SU-DHL-6 (cell line): ENCODE results near the gene DENND5B.

Experiments used
- H2AFZ ChIP-seq: fragments of 200-600 bp; sonication (generic); 2 replicates; pipeline ENCODE4 v1.6.1; 2014; ENCODE audit warnings: low read depth, mild to moderate bottlenecking, moderate library complexity, mixed read lengths, antibody characterized with exemption, low read length; ENCODE audit not compliant: severe bottlenecking
- H3F3A ChIP-seq: fragments of 200-600 bp; shearing (Covaris generic); 2 replicates; pipeline ENCODE4 v1.6.0; 2016; ENCODE audit warnings: antibody characterized with exemption, mild to moderate bottlenecking; ENCODE audit not compliant: insufficient read depth
- H3K27ac ChIP-seq: fragments of 200-600 bp; sonication (generic); 2 replicates; pipeline ENCODE4 v1.5.1; 2016; ENCODE audit warnings: low read depth, mild to moderate bottlenecking, low read length, moderate library complexity, mixed read lengths
- H3K27me3 ChIP-seq: fragments of 200-600 bp; sonication (generic), shearing (Covaris generic); 2 replicates; pipeline ENCODE4 v1.6.0; 2014; ENCODE audit warnings: mild to moderate bottlenecking, low read length
- H3K36me3 ChIP-seq: fragments of 200-600 bp; sonication (generic); 2 replicates; pipeline ENCODE4 v1.6.1; 2014; ENCODE audit warnings: mild to moderate bottlenecking, low read length, mixed read lengths
- H3K4me2 ChIP-seq: fragments of 300-600, 200-600 bp; shearing (Covaris generic), sonication (generic); 2 replicates; pipeline ENCODE4 v1.6.0; 2014; ENCODE audit warnings: low read length, low read depth, mild to moderate bottlenecking; ENCODE audit not compliant: poor library complexity, severe bottlenecking
- H3K4me3 ChIP-seq: fragments of 200-600 bp; sonication (generic); 2 replicates; pipeline ENCODE4 v1.5.1; 2014; ENCODE audit warnings: antibody characterized with exemption, low read length, mild to moderate bottlenecking, mixed read lengths; ENCODE audit not compliant: insufficient read depth, poor library complexity, severe bottlenecking
- H3K79me2 ChIP-seq: fragments of 200-600 bp; sonication (generic); 2 replicates; pipeline ENCODE4 v1.6.1; 2014; ENCODE audit warnings: mild to moderate bottlenecking, low read length, moderate library complexity; ENCODE audit not compliant: insufficient read depth
- H3K9ac ChIP-seq: fragments of 200-600 bp; sonication (generic); 2 replicates; pipeline ENCODE4 v1.7.0; 2014; ENCODE audit warnings: mild to moderate bottlenecking, low read length
- H3K9me2 ChIP-seq: fragments of 200-600 bp; sonication (generic); replicated peaks from 2 replicates; pipeline ENCODE4 v1.6.1; 2014; ENCODE audit warnings: low read length; ENCODE audit not compliant: insufficient read depth
- H3K9me3 ChIP-seq: fragments of 200-600 bp; sonication (generic); 2 replicates; pipeline ENCODE4 v1.6.1; 2014; ENCODE audit warnings: low read length, mixed read lengths; ENCODE audit not compliant: insufficient read depth
- H4K20me1 ChIP-seq: fragments of 200-600 bp; sonication (generic); 2 replicates; pipeline ENCODE4 v1.6.1; 2014; ENCODE audit warnings: low read depth, mild to moderate bottlenecking, antibody characterized with exemption, low read length, moderate library complexity, mixed read lengths
- CTCF ChIP-seq: fragments of 200-600 bp; sonication (generic); IDR thresholded peaks from one replicate; pipeline ENCODE4 v1.5.1; 2017; ENCODE audit warnings: antibody characterized with exemption, mild to moderate bottlenecking, low read length, moderate library complexity; ENCODE audit not compliant: insufficient read depth, poor library complexity, severe bottlenecking
- EZH2phosphoT487 ChIP-seq: fragments of 200-600 bp; sonication (generic), shearing (Covaris generic); conservative IDR thresholded peaks from 2 replicates; pipeline ENCODE4 v1.6.1; 2018; ENCODE audit warnings: mild to moderate bottlenecking, antibody characterized with exemption, low read length, moderate library complexity, mixed read lengths

DENND5B gene

DNA sequence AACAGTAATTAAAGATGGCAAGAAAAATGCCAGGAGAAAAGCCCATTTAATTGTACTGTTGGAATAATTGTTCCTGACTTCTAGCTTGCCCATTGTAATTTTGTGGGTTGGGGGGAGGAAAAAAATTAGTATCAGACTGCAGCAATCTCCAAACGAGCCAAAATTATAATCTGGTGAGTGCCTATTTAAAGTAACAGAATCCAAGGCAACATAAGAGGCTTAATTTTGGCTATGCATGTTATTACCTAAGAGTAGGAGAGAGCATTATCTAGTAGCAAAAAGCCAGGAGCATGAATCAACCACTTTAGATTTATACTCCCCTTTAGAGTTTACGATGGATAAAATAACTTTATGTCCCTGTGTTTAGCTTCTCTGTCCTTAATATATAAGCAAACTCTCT, 14.6 kb upstream of the DENND5B start:
- H3K9me2 ChIP-seq, result no peaks in the 10 kb centered on the region
- no peak for TF ChIP-seq CTCF
- TF ChIP-seq EZH2phosphoT487, result no peak
- peak overlapping the region; percentile 98 for H3K27ac ChIP-seq
- peak overlapping the region; percentile 38 for H2AFZ ChIP-seq
- H3K4me3 ChIP-seq, result no peak overlapping the region
- H3K36me3 ChIP-seq, result 0 out of 2 replicates have a peak, but pooled peaks cover 4% of the 10 kb centered on the region
- peaks cover 24% of the 10 kb centered on the region; the same call in 1 of the 2 replicates for H3K9me3 ChIP-seq
- H3K4me2 ChIP-seq, result peak overlapping the region; percentile 96
- no peaks in the 10 kb centered on the region for H3K27me3 ChIP-seq
- peaks cover 46% of the 10 kb centered on the region for H3F3A ChIP-seq
- H3K79me2 ChIP-seq, result no peaks in the 10 kb centered on the region
- no peak overlapping the region for H3K9ac ChIP-seq
- no peaks in the 10 kb centered on the region for H4K20me1 ChIP-seq

- Histone ChIP-seq H3K36me3 (no peaks in the 10 kb centered on the region), H2AFZ (peak overlapping the region; percentile 38), H3K9ac (peak overlapping the region; percentile 50), H3K27me3 (no peaks in the 10 kb centered on the region), H3K9me2 (no peaks in the 10 kb centered on the region), H3F3A (peaks cover 48% of the 10 kb centered on the region), H3K79me2 (no peaks in the 10 kb centered on the region), H4K20me1 (no peaks in the 10 kb centered on the region), H3K4me2 (peak overlapping the region; percentile 96), H3K4me3 (peak overlapping the region; percentile 38), H3K9me3 (peaks cover 13% of the 10 kb centered on the region; the same call in 1 of the 2 replicates), H3K27ac (peak overlapping the region; percentile 98)
- TF ChIP-seq EZH2phosphoT487 (no peak), CTCF (no peak)
Measured at GRCh38 chr12:31603546-31604009, 12.6 kb upstream of the DENND5B start.

DNA sequence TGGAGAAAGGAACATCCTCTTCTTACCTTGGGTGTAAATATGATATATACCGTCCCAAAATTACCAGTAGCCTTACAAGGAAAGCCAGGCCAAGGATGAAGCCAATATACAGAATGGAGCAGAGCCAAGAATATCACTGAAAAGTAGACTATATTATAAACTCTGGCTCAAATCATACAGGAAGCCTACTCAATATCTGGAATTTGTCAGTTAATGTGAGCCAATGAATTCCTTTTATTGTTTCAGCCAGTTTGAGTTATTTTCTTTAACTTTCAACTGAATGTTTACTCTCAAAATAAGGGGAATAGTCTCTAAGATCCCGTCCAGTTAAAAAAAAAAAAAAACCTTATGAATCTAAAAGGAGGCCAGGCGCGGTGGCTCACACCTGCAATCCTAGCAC, 9.8 kb upstream of the DENND5B start:
- H3K27me3 ChIP-seq, result no peaks in the 10 kb centered on the region
- no peak overlapping the region for H3K9ac ChIP-seq
- peaks cover 33% of the 10 kb centered on the region for H3F3A ChIP-seq
- no peaks in the 10 kb centered on the region for H3K36me3 ChIP-seq
- TF ChIP-seq EZH2phosphoT487, result no peak
- no peak for TF ChIP-seq CTCF
- no peak overlapping the region for H3K4me3 ChIP-seq
- H2AFZ ChIP-seq, result no peak overlapping the region
- no peaks in the 10 kb centered on the region for H4K20me1 ChIP-seq
- H3K79me2 ChIP-seq, result no peaks in the 10 kb centered on the region
- H3K4me2 ChIP-seq, result peak overlapping the region; percentile 3
- H3K27ac ChIP-seq, result peak overlapping the region; percentile 62
- H3K9me2 ChIP-seq, result no peaks in the 10 kb centered on the region
- no peaks in the 10 kb centered on the region for H3K9me3 ChIP-seq

DNA sequence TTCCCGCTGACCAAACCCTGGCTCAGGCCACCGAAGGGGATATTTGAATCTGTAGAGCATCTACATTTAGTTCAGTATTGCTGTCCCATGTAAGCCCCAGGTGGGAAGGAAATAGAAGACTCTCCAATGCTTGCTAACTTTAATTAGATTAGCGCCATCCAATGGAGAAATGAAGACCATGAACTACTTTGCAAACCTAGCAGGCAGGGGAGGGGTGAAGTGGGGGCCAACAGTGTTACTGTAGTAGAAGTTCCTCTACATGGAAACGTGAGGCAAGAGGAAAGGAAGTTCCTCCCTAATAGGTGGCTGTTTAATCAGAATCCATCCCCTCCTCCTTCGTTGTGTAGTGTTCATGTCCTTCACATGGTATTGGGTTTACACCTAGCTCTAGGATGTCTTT, 9.3 kb upstream of the DENND5B start:
- no peak for TF ChIP-seq EZH2phosphoT487
- peak; percentile 50 for TF ChIP-seq CTCF
- H3K27me3 ChIP-seq, result no peaks in the 10 kb centered on the region
- H3K9me3 ChIP-seq, result no peaks in the 10 kb centered on the region
- H3K36me3 ChIP-seq, result no peaks in the 10 kb centered on the region
- H3F3A ChIP-seq, result peaks cover 29% of the 10 kb centered on the region
- no peaks in the 10 kb centered on the region for H3K79me2 ChIP-seq
- peak overlapping the region; percentile 62 for H3K27ac ChIP-seq
- no peak overlapping the region for H3K4me3 ChIP-seq
- no peaks in the 10 kb centered on the region for H3K9me2 ChIP-seq
- H3K9ac ChIP-seq, result no peak overlapping the region
- H3K4me2 ChIP-seq, result peak overlapping the region; percentile 3
- no peaks in the 10 kb centered on the region for H4K20me1 ChIP-seq
- no peak overlapping the region for H2AFZ ChIP-seq
